GM12878 (cell line): ENCODE data around the gene ZNF335. TPM values are rescaled to one million over a fixed set of nuclear protein-coding genes. Genes with fewer than 3 reads are reported as not detected.

Experiments
- ATAC-seq: fragments of 200-7000 bp; cut with Tn5 transposase; 3 replicates; pipeline ENCODE4 v1.9.1; 2020; ENCODE audit warnings: mild to moderate bottlenecking, moderate library complexity
- BruUV-seq: library from RNA; stranded (reverse); fragments of 400-500 nt; replicated peaks from 2 replicates; lab custom pipeline; 2021; lab: Mats Ljungman, UMichigan
- CTCF ChIA-PET: fragments of 300-600 bp; sonication (Branson Sonifier 250); formaldehyde crosslinking; extraction: SDS; loops from one replicate; lab custom pipeline; 2021; ENCODE audit warnings: inconsistent platforms; lab: Yijun Ruan, JAX
- POLR2A ChIA-PET: fragments of 350-600 bp; formaldehyde crosslinking; extraction: SDS; loops from one replicate; lab custom pipeline; 2021; ENCODE audit warnings: inconsistent platforms; lab: Charles Lee
- RAD21 ChIA-PET: fragments of 300-600 bp; sonication (Branson Sonifier 250); formaldehyde crosslinking; loops from one replicate; lab custom pipeline; 2023; ENCODE audit warnings: antibody characterized with exemption; ENCODE audit not compliant: unreplicated experiment; lab: Charles Lee
- SMC1A ChIA-PET: fragments of 300-600 bp; sonication (Branson Sonifier 250); formaldehyde crosslinking; loops from one replicate; lab custom pipeline; 2023; ENCODE audit not compliant: unreplicated experiment, uncharacterized antibody; lab: Charles Lee
- DNase-seq: peaks from one replicate; pipeline ENCODE4 v3.0.0-alpha.2; 2011; ENCODE audit warnings: low read depth, low spot score
- FAIRE-seq: peaks from 3 replicates; lab custom pipeline; 2011; peaks lifted over from hg19 to GRCh38; lab: Jason Lieb, UNC
- H2AFZ ChIP-seq: 2 replicates; pipeline ENCODE4 v1.6.0; 2011; ENCODE audit warnings: low read depth, low read length, control low read depth; ENCODE audit not compliant: control insufficient read depth
- H3K27ac ChIP-seq: 2 replicates; pipeline ENCODE4 v1.5.1; 2011; ENCODE audit warnings: control low read depth; ENCODE audit not compliant: control insufficient read depth, insufficient read depth
- H3K27me3 ChIP-seq, 2 experiments: replicated peaks in 1 of 2; 2 replicates each; pipeline versions ENCODE4 v1.6.0 to v1.6.1; 2011; ENCODE audit warnings: low read length in 1 of 2; ENCODE audit not compliant: control insufficient read depth in 2 of 2, insufficient read depth in 2 of 2
- H3K36me3 ChIP-seq, 2 experiments: 2 replicates each; pipeline ENCODE4 v1.5.1; 2011; ENCODE audit warnings: low read length in 1 of 2; ENCODE audit not compliant: control insufficient read depth in 2 of 2, insufficient read depth in 2 of 2
- H3K4me1 ChIP-seq: 2 replicates; pipeline ENCODE4 v1.6.1; 2011; ENCODE audit warnings: mild to moderate bottlenecking, low read length, moderate library complexity, mixed read lengths; ENCODE audit not compliant: control insufficient read depth, insufficient read depth
- H3K4me2 ChIP-seq: 2 replicates; pipeline ENCODE4 v1.6.0; 2011; ENCODE audit warnings: control low read depth; ENCODE audit not compliant: control insufficient read depth, insufficient read depth
- H3K4me3 ChIP-seq: fragments of 200-600 bp; sonication (generic); 2 replicates; pipeline ENCODE4 v1.5.1; 2016
- H3K79me2 ChIP-seq: 2 replicates; pipeline ENCODE4 v1.6.0; 2011; ENCODE audit warnings: low read length; ENCODE audit not compliant: control insufficient read depth, insufficient read depth
- H3K9ac ChIP-seq: 2 replicates; pipeline ENCODE4 v1.8.0; 2011; ENCODE audit warnings: low read length, control low read depth, mixed read lengths; ENCODE audit not compliant: control insufficient read depth, insufficient read depth
- H3K9me3 ChIP-seq: replicated peaks from 3 replicates; pipeline ENCODE4 v1.5.1; 2011; ENCODE audit warnings: mild to moderate bottlenecking, low read length; ENCODE audit not compliant: control insufficient read depth, insufficient read depth
- H4K20me1 ChIP-seq: 2 replicates; pipeline ENCODE4 v1.6.0; 2011; ENCODE audit not compliant: control insufficient read depth, insufficient read depth
- E2F4 ChIP-seq: IDR thresholded peaks from 2 replicates; pipeline ENCODE4 v1.6.1; 2012; ENCODE audit warnings: low read depth, low read length, improper control_type of control experiment
- EP300 ChIP-seq, 2 experiments: fragments of 150-350 bp in 1 of 2; IDR thresholded peaks; 2 replicates each; pipeline ENCODE4 v1.6.1; 2011 to 2012; ENCODE audit warnings: low read depth in 2 of 2, low read length in 2 of 2, borderline replicate concordance in 1 of 2, improper control_type of control experiment in 1 of 2, inconsistent platforms in 1 of 2; ENCODE audit not compliant: control insufficient read depth in 1 of 2
- FOS ChIP-seq: IDR thresholded peaks from 3 replicates; pipeline ENCODE4 v1.6.1; 2011; ENCODE audit warnings: borderline replicate concordance; ENCODE audit not compliant: insufficient read length; ENCODE audit errors: extremely low read depth
- POU2F2 ChIP-seq: IDR thresholded peaks from 3 replicates; pipeline ENCODE4 v1.6.1; 2011; ENCODE audit warnings: low read depth, mild to moderate bottlenecking, low read length, borderline replicate concordance
- SMC3 ChIP-seq: IDR thresholded peaks from 2 replicates; pipeline ENCODE4 v1.6.1; 2011; ENCODE audit warnings: low read length, improper control_type of control experiment, borderline replicate concordance
- YBX1 ChIP-seq: fragments of 450-650 bp; IDR thresholded peaks from 2 replicates; pipeline ENCODE4 v1.6.1; 2016; ENCODE audit warnings: antibody characterized with exemption
- ZBTB4 ChIP-seq: fragments of 450-650 bp; formaldehyde crosslinking; IDR thresholded peaks from 2 replicates; pipeline ENCODE4 v1.4.0; 2022; ENCODE audit warnings: mild to moderate bottlenecking, moderate library complexity
- WGBS: methylation state at CpG from one replicate; pipeline ENCODE4 v1.1.6; 2016; ENCODE audit warnings: low lambda C conversion rate; ENCODE audit not compliant: insufficient replicate concordance, insufficient coverage; ENCODE audit errors: missing lambda C conversion rate; 5-methylcytosine and 5-hydroxymethylcytosine counted together
- in situ Hi-C: fragments of 300-500 bp; cut with MboI; formaldehyde crosslinking; loops from 9 replicates; pipeline ENCODE4 v1.14.3; 2018; ENCODE audit warnings: mixed read lengths
- intact Hi-C: fragments of 100-400 bp; cut with micrococcal nuclease; formaldehyde crosslinking; loops from one replicate; pipeline ENCODE4 v1.14.2; 2022; ENCODE audit not compliant: unreplicated experiment
- polyA plus RNA-seq, 11 experiments: library from polyadenylated mRNA; depleted of rRNA in 4 of 11; unstranded in 6 of 11; stranded (reverse) in 5 of 11; fragments of >200 nt; fragmentation: Nextera tagmentation in 4 of 11; fragmentation: Illumina TruSeq in 1 of 11; extraction: Ambion mirVana in 4 of 11; extraction: Trizol in 1 of 11; gene quantifications; 1 replicate in 1 of 11; 2 replicates in 10 of 11; pipeline versions ENCODE4 v1.2.1 to v1.2.3, GENCODE V29; 2011 to 2016; ENCODE audit warnings: inconsistent platforms in 2 of 11, missing spikeins in 2 of 11, low read depth in 1 of 11
- total RNA-seq, 4 experiments: library from RNA; depleted of rRNA in 3 of 4; stranded (reverse); fragments of >200 nt in 3 of 4; fragmentation: Illumina TruSeq in 1 of 4; extraction: Trizol in 1 of 4; gene quantifications; 2 replicates each; pipeline versions ENCODE4 v1.2.1 to v1.2.3, GENCODE V29; 2013 to 2021

Gene ZNF335
- total and polyA plus RNA-seq, 10 of the 15 experiments (the other 5 are each of a cell fraction or from before 2014, with no cell fraction given), result 0.74 to 30.1 (median 14.5) TPM

- Histone ChIP-seq H3K9ac (no peak overlapping the region), H4K20me1 (no peaks in the 10 kb centered on the region), H3K4me2 (no peak overlapping the region), H3K27ac (no peak overlapping the region), H2AFZ (no peak overlapping the region), H3K4me3 (no peak overlapping the region), H3K36me3 (no peaks in the 10 kb centered on the region), H3K4me1 (no peaks in the 10 kb centered on the region), H3K79me2 (no peaks in the 10 kb centered on the region), H3K9me3 (no peaks in the 10 kb centered on the region), H3K27me3 (no peaks in the 10 kb centered on the region)
- ChIA-PET RAD21 (no interaction called here), POLR2A (interaction anchor here (1.1 kb wide), 1 partner anchor 14 kb away, joined by 7 read pairs; the partner anchor contains the start of gene PCIF1), SMC1A (no interaction called here), CTCF (interaction anchor here (1.3 to 3.0 kb wide), 2 partner anchors 14 to 49 kb away, joined by 3 to 12 read pairs; no protein-coding TSS in a partner anchor)
- FAIRE-seq (no peak), ATAC-seq (no peak), DNase-seq (no peak)
- TF ChIP-seq POU2F2 (no peak), YBX1 (no peak), ZBTB4 (no peak), EP300 (IDR thresholded peaks at IDR 0.05; ENCODE audit: borderline replicate concordance in 1 of 2, control insufficient read depth in 1 of 2, low read depth in 2 of 2, low read length in 2 of 2) (no peak), E2F4 (no peak), FOS (no peak), SMC3 (no peak)
- 17% methylated on average over 9 of the region's 9 CpGs for WGBS
- intact Hi-C loops, result no loop called here
- BruUV-seq, result no TSS peak
- in situ Hi-C loops, result no loop called here
Measured at GRCh38 chr20:45920462-45921336, 51.3 kb downstream of the ZNF335 start.
